Pancreas (tissue), 10 donors: ENCODE measurements around the gene ACTMAP. TPM values are rescaled to one million over a fixed set of nuclear protein-coding genes. Genes with fewer than 3 reads are reported as not detected.

Experiments
- ATAC-seq, 4 donors: fragments of 200-7000 bp; cut with Tn5 transposase; one replicate each; pipeline versions ENCODE4 v1.8.0 to v1.9.1; 2020; ENCODE audit warnings: mild to moderate bottlenecking in 4 of 4, moderate library complexity in 4 of 4
- DNase-seq, 6 donors: peaks; one replicate each; pipeline ENCODE4 v3.0.0-alpha.2; 2020
- FAIRE-seq: peaks from 2 replicates; lab custom pipeline; 2012; peaks lifted over from hg19 to GRCh38; lab: Jason Lieb, UNC
- H3K27ac ChIP-seq, 4 donors: fragments of 200-600 bp; sonication (generic); 1 replicate in 3 of 4; 2 replicates in 1 of 4; pipeline versions ENCODE4 v1.5.0 to v1.8.0; 2020
- H3K27me3 ChIP-seq, 4 donors: fragments of 200-600 bp; one replicate each; pipeline ENCODE4 v1.8.0; 2021
- H3K36me3 ChIP-seq, 3 donors: fragments of 200-600 bp; sonication (generic) in 1 of 3; one replicate each; pipeline versions ENCODE4 v1.5.0 to v1.8.0; 2020 to 2021
- H3K4me1 ChIP-seq, 3 donors: fragments of 200-600 bp; one replicate each; pipeline ENCODE4 v1.8.0; 2021
- H3K4me3 ChIP-seq, 4 donors: fragments of 200-600 bp; sonication (generic) in 2 of 4; one replicate each; pipeline versions ENCODE4 v1.5.0 to v1.8.0; 2020 to 2021
- H3K9me3 ChIP-seq, 4 donors: fragments of 200-600 bp; one replicate each; pipeline ENCODE4 v1.8.0; 2021
- WGBS, 2 donors: extraction: QIAGEN DNeasy Blood & Tissue Kit; methylation state at CpG; one replicate each; pipeline ENCODE4 v1.1.7; 2013; 5-methylcytosine and 5-hydroxymethylcytosine counted together
- intact Hi-C, 3 donors: fragments of 100-400 bp; cut with DNase I; formaldehyde crosslinking; loops; one replicate each; pipeline versions ENCODE4 v1.11.1 to v1.14.2; 2022
- polyA plus RNA-seq, 2 donors: library from polyadenylated mRNA; stranded (reverse); fragments of 200-250 nt; gene quantifications; one replicate each; pipeline ENCODE4 v1.2.3, GENCODE V29; 2013
- total RNA-seq, 6 donors: library from RNA; stranded (reverse); fragmentation: NEBNext Ultra II Directional in 4 of 6; extraction: Animal tissue kit (Norgen Biotek cat#: 25700) in 4 of 6; gene quantifications; one replicate each; pipeline versions ENCODE4 v1.2.1 to v1.2.4, GENCODE V29; 2021 to 2023
- TF ChIP-seq, protein P1 (sequence below), 4 donors: fragments of 200-600 bp; sonication (generic) in 3 of 4; IDR thresholded peaks; one replicate each; pipeline versions ENCODE4 v1.5.0 to v1.8.0; 2021; ENCODE audit warnings: antibody characterized with exemption in 4 of 4
- donor health status: healthy with polysubstance abuse.
- donor health status: DM: no; HTN: no; CAD: no; lungs with moderate emphysema.
- donor health status: DM: no; HTN: no; CAD: no.
- donor health status: control.
- donor health status: control.
- donor health status: Bipolar disorder and iron deficiency.
- donor health status: DM: yes; HTN: yes; CAD: no.
- donor health status: DM: no; HTN: no; CAD: no.
- donor health status: DM: no; HTN: no; CAD: no.
- donor health status: DM: yes; HTN: yes; CAD: no.

ACTMAP gene
- total and polyA plus RNA-seq, 8 donors = 3.2 to 10.1 (median 4.5) TPM

DNA sequence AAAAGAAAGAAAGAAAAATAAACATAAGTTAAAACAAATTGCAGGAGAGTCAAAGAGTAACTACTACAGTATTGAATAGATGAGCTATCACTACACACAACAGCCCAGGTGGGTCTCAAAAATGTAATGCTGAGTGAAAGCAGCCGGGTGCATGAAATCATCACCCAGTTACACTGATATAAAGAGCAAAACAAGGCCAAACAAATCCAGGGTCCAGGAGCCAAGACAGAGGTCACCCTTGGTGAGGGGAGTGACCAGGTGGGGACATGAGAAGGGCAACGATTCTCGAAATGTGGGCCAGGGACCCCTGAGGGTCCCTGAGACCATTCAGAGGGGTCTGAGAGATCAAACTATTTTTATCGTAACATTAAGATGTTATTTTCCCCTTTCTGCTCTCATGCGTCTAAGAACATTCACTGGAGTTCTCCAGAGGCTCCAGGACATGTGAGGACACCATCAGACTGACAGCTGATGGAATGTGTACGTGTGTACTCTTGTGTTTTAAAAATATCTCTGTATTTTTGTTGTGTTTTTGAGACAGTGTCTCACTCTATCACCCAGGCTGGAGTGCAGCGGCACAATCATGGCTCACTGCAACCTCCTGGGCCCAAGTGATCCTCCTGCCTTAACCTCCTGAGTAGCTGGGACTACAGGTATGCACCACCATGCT is 44.2 kb downstream of the ACTMAP start:
- Histone ChIP-seq H3K27me3 (no peaks in the 10 kb centered on the region), H3K36me3 (peaks cover 4 to 20% (median 6%) of the 10 kb centered on the region in 3 donors), H3K27ac (no peak overlapping the region), H3K4me1 (no peaks in the 10 kb centered on the region), H3K4me3 (no peak overlapping the region), H3K9me3 (no peaks in the 10 kb centered on the region)
- TF ChIP-seq, protein P1, sequence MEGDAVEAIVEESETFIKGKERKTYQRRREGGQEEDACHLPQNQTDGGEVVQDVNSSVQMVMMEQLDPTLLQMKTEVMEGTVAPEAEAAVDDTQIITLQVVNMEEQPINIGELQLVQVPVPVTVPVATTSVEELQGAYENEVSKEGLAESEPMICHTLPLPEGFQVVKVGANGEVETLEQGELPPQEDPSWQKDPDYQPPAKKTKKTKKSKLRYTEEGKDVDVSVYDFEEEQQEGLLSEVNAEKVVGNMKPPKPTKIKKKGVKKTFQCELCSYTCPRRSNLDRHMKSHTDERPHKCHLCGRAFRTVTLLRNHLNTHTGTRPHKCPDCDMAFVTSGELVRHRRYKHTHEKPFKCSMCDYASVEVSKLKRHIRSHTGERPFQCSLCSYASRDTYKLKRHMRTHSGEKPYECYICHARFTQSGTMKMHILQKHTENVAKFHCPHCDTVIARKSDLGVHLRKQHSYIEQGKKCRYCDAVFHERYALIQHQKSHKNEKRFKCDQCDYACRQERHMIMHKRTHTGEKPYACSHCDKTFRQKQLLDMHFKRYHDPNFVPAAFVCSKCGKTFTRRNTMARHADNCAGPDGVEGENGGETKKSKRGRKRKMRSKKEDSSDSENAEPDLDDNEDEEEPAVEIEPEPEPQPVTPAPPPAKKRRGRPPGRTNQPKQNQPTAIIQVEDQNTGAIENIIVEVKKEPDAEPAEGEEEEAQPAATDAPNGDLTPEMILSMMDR (IDR thresholded peaks at IDR 0.05) = no peak
- DNase-seq (no peak), ATAC-seq (no peak), FAIRE-seq (no peak)
- 87 to 88% methylated on average over 7 of the region's 7 CpGs for WGBS, 2 donors
- intact Hi-C loops = no loop called here

DNA sequence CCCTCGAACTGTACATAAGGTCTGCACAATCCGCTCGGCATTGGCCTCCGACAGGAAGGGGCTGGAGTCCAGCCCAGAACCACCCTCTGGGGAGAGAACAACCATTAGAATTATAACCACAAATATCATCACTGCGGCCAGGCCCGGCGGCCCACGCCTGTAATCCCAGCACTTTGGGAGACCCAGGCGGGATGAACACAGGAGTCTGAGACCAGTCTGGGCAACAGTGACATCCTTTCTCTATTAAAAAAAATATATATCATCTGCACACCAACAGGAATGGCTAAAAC is 45.0 kb downstream of the ACTMAP start:
- no peak for DNase-seq
- H3K27ac ChIP-seq = no peak overlapping the region
- intact Hi-C loops = no loop called here
- no peaks in the 10 kb centered on the region for H3K27me3 ChIP-seq
- no peak for FAIRE-seq
- no peak overlapping the region for H3K4me3 ChIP-seq
- no peaks in the 10 kb centered on the region for H3K9me3 ChIP-seq
- H3K36me3 ChIP-seq = peaks cover 4 to 20% (median 6%) of the 10 kb centered on the region in 3 donors
- WGBS, 2 donors = 88% methylated on average over 9 of the region's 9 CpGs
- H3K4me1 ChIP-seq = no peaks in the 10 kb centered on the region
- peak in 3 of 4 donors; percentile 30 to 41 (median 36) for ATAC-seq
- TF ChIP-seq, protein P1 (IDR thresholded peaks at IDR 0.05) = no peak

- FAIRE-seq (no peak), DNase-seq (no peak), ATAC-seq (no peak)
- H3K4me1 ChIP-seq = no peaks in the 10 kb centered on the region
- intact Hi-C loops = no loop called here
- no peaks in the 10 kb centered on the region for H3K9me3 ChIP-seq
- no peak overlapping the region for H3K4me3 ChIP-seq
- H3K36me3 ChIP-seq = peaks cover 4 to 20% (median 4%) of the 10 kb centered on the region in 3 donors
- WGBS, 2 donors = 90 to 91% methylated on average over 18 of the region's 18 CpGs
- no peak overlapping the region for H3K27ac ChIP-seq
- TF ChIP-seq, protein P1 (IDR thresholded peaks at IDR 0.05) = no peak
- H3K27me3 ChIP-seq = no peaks in the 10 kb centered on the region
These were observed 45.6 kb downstream of the ACTMAP start for GRCh38 chr19:40704491-40705361.

DNA sequence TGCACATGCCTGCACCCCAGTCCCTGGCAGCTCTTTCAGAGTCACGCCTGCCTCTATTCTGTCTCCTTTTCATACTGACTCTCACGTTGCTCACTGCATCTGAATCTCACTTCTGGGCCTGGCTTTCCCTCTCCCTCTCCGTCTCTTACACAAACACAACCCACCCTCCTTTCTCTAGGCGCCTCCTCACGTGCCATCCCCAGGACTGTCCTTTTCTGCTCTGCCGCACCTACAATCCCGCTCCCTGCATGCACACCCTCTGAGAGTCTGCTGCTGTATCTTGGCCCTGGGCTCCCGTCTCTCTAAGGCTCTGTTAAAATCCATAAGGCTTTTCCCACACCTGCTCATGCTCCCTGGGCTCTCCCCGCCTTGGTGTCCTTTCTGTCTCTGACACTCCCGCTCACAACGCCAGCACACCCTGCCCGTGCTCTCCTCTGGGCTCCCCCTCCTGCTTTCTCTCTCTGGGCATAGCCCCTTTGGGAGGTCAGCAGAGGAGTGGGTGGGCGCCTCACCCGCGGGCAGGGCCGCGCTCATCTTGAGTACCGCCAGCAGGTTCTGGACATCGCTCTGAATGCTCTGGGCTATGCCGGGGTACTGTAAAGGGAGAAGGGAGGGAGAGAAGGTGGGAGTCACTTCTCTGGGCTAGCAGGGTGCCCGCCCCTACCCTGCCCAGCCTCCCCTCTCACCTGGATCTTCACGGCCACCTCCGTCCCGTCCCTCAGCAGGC is 47.1 kb downstream of the ACTMAP start:
- Histone ChIP-seq H3K36me3 (peaks cover 4 to 14% (median 4%) of the 10 kb centered on the region in 3 donors), H3K9me3 (no peaks in the 10 kb centered on the region), H3K4me1 (no peaks in the 10 kb centered on the region), H3K27ac (no peak overlapping the region), H3K4me3 (no peak overlapping the region), H3K27me3 (no peaks in the 10 kb centered on the region)
- no peak for FAIRE-seq
- no peak for DNase-seq
- ATAC-seq = peak in 2 of 4 donors; percentile 6 to 25
- TF ChIP-seq, protein P1 (IDR thresholded peaks at IDR 0.05) = no peak
- WGBS, 2 donors = 90 to 94% methylated on average over 22 to 24 of the region's 24 CpGs
- intact Hi-C loops = no loop called here
